NCI-H345 treated with DMSO at 0.1 percent for 48 hours (cell line): Measurements from ENCODE around the gene MSH5.

Source experiments
- DNase-seq: peaks from one replicate; lab custom pipeline; 2025; ENCODE audit not compliant: unreplicated experiment; lab: John Stamatoyannopoulos, UW

MSH5 gene

GRCh38 chr6:31752739-31753319, 13.0 kb downstream of the MSH5 start:
- DNase-seq: no peak

DNA sequence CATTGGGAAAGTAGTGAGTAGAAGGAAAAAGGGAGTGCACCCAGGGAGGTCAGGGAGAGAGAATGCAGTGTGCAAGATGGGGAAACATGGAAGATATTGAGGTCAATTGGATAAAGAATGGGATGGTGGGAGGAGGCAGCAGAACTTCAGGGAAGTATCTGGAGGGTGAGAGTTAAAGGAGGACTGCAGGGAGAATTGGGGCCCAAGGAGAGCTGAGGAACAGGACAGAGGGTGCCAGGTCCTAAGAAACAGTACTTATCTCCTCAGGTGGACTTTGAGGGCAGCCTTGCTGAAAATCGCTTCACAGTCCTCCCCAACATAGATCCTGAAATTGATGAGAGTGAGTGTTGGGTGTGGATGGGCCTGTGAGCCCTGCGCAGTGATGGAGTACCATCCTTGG, 18.5 kb downstream of the MSH5 start:
- no peak for DNase-seq

DNA sequence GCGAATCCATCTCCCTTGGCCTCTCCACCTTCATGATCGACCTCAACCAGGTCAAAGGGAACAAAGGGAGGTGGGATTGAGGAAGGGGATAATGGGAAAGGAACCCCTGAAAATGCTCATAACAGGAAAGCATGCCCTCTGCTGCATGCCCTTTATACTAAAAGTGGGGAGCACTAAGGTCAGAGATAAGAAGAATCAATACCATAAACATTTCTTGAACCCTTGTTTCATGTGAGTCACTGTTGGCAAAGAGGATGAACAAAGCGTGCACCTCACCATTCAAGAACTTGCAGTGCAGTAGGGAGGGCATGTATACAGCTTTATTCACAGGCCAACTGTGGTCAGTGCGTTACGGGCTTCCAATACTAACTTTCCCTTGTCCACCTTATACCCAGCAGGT, 21.0 kb downstream of the MSH5 start:
- no peak for DNase-seq

- no peak for DNase-seq
These were observed 21.5 kb downstream of the MSH5 start for GRCh38 chr6:31761343-31761742.

DNA sequence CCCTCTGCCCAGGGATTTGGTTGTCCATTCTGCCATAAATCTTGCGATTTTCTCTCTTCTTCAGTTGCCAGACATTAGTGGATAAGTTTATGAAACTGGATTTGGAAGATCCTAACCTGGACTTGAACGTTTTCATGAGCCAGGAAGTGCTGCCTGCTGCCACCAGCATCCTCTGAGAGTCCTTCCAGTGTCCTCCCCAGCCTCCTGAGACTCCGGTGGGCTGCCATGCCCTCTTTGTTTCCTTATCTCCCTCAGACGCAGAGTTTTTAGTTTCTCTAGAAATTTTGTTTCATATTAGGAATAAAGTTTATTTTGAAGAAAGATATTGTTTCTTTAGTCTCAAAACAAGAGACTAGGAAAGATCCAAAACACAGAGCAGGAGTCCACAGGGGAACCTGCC, 22.6 kb downstream of the MSH5 start, which contains the start of gene SAPCD1:
Gene SAPCD1 (plus strand): TSS at position 301 of the 400 bp plus-strand sequence. CDS start 399 bp downstream, outside the sequence.
- DNase-seq: no peak

- DNase-seq: no peak
These were observed 23.2 kb downstream of the MSH5 start for GRCh38 chr6:31762878-31763618.

DNA sequence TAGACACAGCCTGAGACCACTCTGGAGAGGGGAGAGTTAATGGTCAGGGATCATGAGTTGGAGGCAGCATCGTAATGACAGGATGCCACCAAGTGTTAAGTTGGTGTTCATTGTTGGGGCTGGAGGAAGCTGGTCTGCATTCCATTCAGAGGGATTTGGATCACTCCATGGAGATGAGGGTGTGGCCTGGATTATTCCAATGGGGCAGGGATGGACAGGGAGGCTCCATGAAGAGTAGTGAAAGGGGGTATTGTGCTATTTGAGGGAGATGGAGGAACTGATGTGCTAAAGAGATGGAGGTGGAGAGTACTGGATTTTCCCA, 23.8 kb downstream of the MSH5 start:
- DNase-seq: no peak

- no peak for DNase-seq
These were observed 24.4 kb downstream of the MSH5 start for GRCh38 chr6:31764198-31764597.

DNA sequence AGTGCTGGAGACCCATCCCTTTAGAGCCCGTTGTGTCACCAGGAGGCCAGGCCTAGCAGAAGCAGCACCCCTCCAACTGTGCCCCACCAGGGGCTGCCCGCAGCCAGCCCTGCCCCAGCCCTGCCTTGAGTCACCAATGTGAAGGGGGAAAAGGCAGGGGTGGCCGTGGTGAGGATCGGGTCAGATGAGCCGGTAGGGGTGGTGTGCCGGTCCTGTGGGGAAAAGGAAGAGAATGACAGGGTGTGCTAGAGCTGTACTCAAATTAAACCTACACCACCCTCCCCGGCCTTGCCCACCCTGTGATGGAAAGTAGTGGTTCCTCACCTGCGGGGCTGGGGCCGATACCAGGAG, 25.7 kb downstream of the MSH5 start:
- DNase-seq: no peak

DNA sequence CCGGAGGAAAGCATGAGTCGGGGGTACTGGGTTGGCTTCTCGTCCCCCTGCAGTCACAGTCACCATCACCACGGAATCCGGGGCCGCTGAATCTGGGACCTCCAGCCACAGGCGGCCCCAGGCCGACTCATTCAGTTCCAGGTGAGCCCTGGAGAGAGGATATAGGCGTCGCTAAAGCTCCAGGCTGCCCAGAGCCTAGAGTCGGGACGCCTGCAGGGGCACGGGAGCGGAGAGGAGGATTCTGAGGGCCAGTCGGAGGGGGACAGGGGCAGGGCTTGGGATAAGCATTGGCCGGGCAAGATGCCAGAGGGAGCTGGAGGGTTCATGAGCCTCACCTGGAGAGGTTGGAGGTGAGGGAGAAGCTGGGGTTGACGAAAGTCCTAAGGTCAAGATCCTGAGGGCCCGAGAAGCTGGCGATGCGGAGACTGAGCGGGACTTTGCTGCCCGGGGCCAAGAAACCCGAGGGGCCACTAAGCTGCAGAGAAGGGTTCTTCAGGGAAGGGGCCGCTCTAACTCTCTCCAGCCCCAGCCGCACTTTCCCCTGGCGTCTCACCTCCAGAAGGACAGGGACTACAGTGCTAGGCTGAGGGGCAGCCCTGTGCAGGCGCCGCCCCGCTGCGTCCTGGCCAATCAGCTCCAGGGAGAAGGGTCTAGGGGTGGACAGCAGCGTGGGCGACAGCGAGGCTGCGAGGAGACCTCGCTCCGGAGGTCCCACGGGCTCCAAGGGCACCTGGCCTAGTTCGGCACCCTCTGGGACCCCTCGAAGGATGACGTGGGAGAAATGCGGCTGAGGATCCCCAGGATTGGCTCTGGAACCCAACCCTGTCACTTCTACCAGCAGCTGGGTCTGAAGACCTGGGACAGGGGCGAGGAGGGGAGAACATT, 26.3 kb downstream of the MSH5 start:
- DNase-seq: no peak

DNA sequence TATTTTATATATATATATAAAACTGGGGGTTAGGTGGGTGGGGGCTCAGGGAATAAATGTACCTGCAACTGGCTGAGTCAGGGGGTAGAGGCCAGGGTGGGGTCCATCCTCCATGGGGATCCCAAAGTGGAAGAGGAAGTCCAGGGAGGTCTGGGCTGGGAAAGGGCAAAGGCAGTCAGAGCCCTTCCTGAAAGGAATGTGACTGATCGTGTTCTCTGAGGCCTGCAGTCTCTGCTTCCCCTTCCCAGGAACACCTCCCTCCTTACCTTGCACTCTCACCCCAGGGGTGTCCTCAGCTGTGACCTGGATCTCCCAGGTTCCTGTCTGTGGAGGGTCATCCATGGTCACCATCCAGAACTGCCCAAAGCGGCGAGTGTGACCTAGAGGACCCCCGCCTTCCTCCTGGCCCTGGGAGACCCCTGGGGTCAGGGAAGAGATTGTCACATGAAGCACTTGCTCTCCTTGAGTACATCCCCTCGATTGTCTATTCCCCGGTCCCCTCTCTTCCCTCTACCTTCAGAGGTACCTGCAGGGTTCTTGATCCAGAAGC, 27.4 kb downstream of the MSH5 start:
- DNase-seq: no peak

GRCh38 chr6:31768363-31769257, 28.8 kb downstream of the MSH5 start:
- DNase-seq: no peak

DNA sequence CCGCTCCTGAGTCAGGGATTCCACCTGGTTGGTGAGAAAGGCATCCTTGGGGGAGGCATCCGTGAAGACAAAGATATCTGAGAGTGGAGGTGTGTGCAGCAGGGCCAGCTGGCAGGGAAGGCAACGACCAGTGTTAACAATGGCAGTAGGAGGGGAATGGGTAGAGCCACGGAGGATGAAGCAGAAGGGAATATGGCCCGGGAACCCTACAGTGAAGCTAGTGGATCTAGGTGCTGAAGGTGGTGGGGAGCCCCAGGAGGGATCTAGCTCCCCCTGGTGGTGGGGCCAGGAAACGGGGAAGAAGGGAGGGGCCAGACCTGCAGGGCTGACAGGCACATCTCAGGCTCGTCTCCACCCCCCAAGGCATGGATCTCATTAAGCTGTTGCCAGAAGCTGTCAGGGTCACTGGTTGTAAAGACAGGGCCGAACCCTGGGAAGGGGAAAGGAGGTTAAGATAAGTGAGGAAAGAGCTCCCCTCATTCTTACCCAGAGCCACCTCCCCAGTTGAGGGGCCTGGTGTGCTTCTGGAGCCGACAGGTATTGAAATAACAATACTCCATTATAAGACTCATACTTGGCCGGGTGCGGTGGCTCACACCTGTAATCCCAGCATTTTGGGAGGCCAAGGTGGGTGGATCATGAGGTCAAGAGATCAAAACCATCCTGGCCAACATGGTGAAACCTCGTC, 30.0 kb downstream of the MSH5 start:
- DNase-seq: peak; percentile 8

DNA sequence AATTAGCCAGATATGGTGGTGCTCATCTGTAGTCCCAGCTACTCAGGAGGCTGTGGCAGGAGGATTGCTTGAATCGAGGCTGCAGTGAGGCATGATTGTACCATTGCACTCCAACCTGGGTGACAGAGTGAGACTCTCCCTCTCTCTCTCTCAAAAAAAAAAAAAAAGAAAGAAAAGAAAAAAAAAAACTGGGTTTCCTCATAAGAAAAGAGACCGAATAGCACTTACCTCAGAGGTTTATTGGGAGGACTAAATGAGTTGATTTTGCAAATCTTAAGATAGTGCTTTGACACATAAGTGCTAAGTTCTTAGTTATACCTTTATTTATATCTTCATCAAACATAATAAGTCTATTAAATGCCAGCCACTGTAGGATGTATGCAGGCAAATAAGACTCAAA, 31.1 kb downstream of the MSH5 start:
- DNase-seq: no peak

GRCh38 chr6:31771992-31772358, 32.2 kb downstream of the MSH5 start:
- no peak for DNase-seq

GRCh38 chr6:31775184-31775583, 35.4 kb downstream of the MSH5 start:
- DNase-seq: no peak

DNA sequence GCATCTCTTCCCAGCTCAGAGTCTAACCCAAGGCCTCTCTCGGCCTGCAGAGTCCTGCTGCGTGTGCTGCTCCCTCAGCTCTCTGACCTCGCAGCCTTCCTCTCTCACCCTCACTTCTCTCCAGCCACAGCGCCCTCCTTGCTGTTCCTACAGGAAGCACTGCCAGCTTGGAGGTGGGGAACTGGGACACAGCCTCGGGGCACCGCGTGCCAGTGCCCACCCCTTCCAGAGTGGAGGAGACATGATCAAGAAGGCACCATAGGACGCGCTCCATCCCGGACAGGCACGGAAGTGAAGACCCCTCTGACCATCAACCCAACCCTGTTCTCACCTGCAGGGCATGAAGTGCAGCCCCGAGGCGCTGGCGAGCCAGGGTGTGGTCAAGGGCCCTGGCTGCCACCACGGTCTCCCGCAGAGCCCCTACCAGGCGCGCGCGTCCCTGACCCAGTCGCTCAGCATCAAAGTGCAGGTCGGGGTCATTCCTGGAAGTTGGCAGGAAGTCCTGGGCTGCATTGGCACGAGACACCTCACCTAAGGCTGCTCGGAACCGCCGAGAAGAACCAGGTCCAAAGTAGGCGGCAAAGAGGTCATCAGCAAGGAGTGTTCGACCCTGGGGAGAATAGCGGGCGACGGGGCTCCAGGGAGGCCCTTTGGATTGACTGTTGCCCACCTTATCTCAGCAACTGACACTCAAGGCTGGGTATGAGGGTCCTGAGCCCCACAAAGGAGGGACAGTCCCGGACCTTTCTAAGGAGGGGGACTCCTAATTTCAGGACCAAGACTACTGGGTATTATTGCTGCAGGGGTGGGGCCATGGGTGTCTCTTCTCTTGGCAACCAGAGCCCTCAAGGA, 36.1 kb downstream of the MSH5 start:
- no peak for DNase-seq

GRCh38 chr6:31776485-31776988, 36.7 kb downstream of the MSH5 start:
- no peak for DNase-seq

DNA sequence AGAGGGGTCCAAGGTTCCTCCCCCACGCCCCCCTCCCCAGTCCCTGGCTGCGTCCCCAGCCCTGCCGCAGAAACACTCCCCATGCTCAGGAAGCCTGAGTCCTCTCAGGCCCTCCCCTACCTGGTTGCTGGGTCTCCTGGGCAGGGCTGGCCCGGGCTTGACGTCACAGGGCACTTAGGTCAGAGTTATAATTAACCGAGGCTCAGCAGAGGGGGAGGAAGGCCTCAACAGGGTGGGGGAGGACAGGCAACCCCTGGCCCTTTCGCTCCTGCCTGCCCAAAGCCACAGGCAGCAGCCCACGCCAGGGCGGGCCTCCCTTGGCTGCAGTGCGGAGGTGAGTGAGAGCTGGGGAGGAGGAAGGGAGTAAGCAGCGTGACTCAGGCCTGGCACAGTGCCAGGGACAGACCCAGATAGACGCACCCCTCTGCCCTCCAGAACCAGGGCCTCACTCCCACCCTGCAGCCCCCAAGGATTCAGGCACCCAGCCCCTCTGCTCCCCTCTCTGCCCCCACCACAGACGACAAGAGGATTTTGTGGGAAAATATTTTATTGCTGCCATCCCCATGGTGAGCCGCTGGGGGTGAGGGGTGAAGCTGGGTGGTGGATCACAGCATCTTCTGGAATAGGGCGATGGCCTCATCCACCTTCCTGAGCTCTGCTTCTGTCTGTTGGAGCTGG, 37.3 kb downstream of the MSH5 start, which contains the start of gene VWA7:
Gene VWA7 (minus strand): TSS at position 340 of the 678 bp plus-strand sequence. CDS start 549 bp downstream, outside the sequence.
- no peak for DNase-seq
